ENCODE results near the gene MAML3. TPM values are rescaled to one million over a fixed set of nuclear protein-coding genes. Genes with fewer than 3 reads are reported as not detected.

MAML3 gene
- total and polyA plus RNA-seq, 8 donors, result 1.7 to 20.3 (median 8.4) TPM

DNA sequence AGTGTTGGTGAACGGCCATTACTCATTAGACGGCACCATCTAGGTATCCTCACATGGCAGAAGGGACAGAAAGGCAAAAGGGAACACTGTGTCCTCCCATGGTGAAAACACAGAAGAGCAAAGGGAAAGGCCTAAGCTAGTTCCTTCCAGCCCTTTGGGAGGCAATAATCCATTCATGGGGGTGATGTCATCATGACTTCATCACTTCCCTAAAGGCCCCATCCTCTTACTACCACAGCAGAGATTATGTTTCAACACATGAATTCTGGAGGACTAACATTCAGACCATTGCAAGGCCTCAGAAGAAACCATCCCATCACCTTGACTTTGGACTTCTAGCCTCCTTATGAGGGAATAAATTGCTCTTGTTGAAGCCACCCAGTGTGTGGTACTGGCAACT, 250.1 kb downstream of the MAML3 start:
- no peak for TF ChIP-seq POLR2AphosphoS5 (IDR thresholded peaks at IDR 0.05)
- no peak for TF ChIP-seq POLR2A (IDR thresholded peaks at IDR 0.05)
- TF ChIP-seq, protein P1, sequence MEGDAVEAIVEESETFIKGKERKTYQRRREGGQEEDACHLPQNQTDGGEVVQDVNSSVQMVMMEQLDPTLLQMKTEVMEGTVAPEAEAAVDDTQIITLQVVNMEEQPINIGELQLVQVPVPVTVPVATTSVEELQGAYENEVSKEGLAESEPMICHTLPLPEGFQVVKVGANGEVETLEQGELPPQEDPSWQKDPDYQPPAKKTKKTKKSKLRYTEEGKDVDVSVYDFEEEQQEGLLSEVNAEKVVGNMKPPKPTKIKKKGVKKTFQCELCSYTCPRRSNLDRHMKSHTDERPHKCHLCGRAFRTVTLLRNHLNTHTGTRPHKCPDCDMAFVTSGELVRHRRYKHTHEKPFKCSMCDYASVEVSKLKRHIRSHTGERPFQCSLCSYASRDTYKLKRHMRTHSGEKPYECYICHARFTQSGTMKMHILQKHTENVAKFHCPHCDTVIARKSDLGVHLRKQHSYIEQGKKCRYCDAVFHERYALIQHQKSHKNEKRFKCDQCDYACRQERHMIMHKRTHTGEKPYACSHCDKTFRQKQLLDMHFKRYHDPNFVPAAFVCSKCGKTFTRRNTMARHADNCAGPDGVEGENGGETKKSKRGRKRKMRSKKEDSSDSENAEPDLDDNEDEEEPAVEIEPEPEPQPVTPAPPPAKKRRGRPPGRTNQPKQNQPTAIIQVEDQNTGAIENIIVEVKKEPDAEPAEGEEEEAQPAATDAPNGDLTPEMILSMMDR (IDR thresholded peaks at IDR 0.05), result no peak
- no peak for TF ChIP-seq EP300 (IDR thresholded peaks at IDR 0.05)
- intact Hi-C loops (cut with DNase I; ENCODE audit: low total_unique reads), result no loop called here
- 92 to 100% (median 97%) methylated on average over 2 of the region's 2 CpGs for WGBS, 5 donors
- no peak overlapping the region for H3K27ac ChIP-seq
- H3K9me3 ChIP-seq, result no peaks in the 10 kb centered on the region
- no peak for DNase-seq
- no peak overlapping the region for H3K4me3 ChIP-seq
- H3K36me3 ChIP-seq, result no peaks in the 10 kb centered on the region
- H3K4me1 ChIP-seq, result peaks cover 5 to 48% (median 22%) of the 10 kb centered on the region in 4 donors
- no peaks in the 10 kb centered on the region for H3K27me3 ChIP-seq

DNA sequence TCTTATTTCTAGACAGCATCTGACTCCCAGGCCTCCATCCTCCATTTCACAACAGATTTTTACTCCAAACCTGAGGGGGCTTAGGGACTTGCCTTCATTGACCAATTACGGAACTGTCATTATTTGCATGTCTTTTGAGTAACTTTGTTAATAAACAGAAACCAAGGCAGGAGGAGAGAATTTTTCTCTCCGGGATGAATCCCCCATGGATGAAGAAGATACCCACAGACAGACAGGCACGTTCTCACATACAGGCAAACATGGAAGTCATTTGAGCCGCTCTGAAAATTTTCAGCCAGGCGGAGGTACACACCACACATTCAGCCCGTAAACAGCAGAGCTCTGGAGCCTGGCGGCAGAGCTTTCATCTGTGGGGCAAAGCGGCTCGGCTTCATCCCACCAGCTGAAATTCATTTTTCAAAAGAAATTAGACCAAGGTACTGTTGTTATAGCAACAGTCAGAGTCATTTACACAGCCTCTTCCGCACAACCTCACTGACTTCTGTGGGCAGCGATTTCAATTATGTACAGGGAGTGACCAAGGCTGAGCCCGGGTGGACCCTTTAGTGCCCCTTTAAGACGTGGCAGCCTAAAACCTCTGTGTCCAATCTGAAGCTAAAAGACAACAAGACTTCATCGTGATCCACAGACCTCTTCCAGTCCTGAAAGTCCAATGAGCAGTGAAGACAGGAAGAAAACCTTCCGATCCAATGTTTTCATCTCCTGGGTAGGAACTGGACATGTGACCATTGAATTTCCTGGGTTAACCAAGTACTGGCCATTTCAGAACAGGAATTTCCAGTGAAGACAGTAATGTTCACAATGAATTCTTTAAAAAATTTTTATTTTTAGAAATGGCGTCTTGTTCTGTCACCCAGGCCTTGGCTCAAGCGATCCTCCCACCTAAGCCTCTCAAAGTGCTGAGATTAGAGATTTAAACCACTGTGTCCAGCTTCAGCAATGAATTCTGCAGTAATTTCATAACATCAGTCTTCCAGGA, 251.4 kb downstream of the MAML3 start:
- WGBS, 5 donors, result 36 to 82% (median 58%) methylated on average over 16 to 17 of the region's 17 CpGs
- intact Hi-C loops (cut with DNase I; ENCODE audit: low total_unique reads), result no loop called here
- H3K4me1 ChIP-seq, result peaks cover 3 to 37% (median 17%) of the 10 kb centered on the region in 4 donors
- peak overlapping the region; percentile 35 to 68 (median 59) for H3K27ac ChIP-seq
- TF ChIP-seq POLR2AphosphoS5 (IDR thresholded peaks at IDR 0.05) (no peak), EP300 (IDR thresholded peaks at IDR 0.05) (no peak), POLR2A (IDR thresholded peaks at IDR 0.05) (no peak)
- TF ChIP-seq, protein P1 (IDR thresholded peaks at IDR 0.05), result no peak
- H3K9me3 ChIP-seq, result no peaks in the 10 kb centered on the region
- DNase-seq, result peak in 1 of 2 donors; percentile 72
- H3K4me3 ChIP-seq, result peak overlapping the region; percentile 24 to 46 (median 36)
- H3K27me3 ChIP-seq, result no peaks in the 10 kb centered on the region
- H3K36me3 ChIP-seq, result no peaks in the 10 kb centered on the region

DNA sequence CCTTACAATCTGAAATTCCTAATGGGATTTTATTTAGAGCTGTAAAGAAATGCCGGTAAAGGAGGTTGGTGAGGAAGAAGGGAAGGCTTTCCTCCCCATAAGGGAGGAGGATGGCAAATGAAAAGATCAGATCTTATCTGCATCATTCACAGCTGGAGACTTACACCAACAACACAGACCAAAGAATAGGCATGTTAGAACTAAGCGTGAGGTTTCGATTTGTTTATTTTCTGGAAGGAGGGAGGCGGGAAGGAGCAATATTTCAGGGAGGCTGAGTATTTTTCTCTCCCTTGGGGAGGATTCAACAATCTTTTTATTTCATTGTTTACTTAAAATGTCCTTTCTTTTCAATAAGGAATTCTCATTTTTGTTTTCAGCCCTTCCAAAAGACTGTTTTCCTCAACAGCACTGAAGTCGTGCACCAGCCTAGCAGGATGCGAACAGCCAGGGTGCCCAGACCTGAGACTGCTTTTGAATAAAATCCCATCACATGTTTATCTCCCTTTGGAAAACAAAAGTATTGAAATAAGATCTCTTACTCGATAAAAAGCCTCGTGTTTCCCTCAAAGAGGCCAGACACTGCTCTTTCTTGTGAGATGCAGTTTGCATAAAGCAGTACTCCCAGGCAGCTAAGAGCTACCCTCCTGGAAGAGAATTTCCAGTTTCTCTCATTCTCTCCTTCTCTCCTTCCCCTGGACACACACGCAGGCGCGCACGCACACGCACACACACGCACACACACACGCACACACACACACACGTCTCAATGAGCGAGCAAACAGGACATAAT, 252.3 kb downstream of the MAML3 start:
- Histone ChIP-seq H3K4me3 (peak overlapping the region; percentile 24 to 46 (median 36)), H3K36me3 (no peaks in the 10 kb centered on the region), H3K27ac (peak overlapping the region; percentile 35 to 68 (median 59)), H3K4me1 (peaks cover 0 to 28% (median 12%) of the 10 kb centered on the region in 4 donors), H3K9me3 (no peaks in the 10 kb centered on the region), H3K27me3 (no peaks in the 10 kb centered on the region)
- intact Hi-C loops (cut with DNase I; ENCODE audit: low total_unique reads), result no loop called here
- no peak for TF ChIP-seq EP300 (IDR thresholded peaks at IDR 0.05)
- WGBS, 5 donors, result 12 to 47% (median 22%) methylated on average over 17 of the region's 17 CpGs
- DNase-seq, result peak in 1 of 2 donors; percentile 69

DNA sequence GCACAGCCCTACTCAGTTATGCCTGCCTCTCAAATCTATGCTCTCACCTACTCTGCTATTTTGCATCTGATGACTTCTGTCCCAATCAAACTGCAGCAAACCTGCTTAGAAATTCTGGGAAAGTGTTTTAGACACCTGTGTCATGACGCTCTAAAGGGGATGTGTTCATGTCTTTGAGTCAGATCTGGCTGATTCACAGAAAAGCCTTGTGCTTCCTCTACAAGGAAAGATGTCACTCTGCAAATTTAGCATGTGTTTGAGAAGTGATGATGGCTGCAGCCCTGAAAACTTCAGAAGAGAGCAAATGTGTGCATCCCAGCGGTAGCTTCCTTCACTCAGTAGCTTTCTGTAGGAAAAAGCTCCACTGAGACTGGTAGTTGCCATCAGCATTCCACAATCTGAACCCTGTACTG, 253.0 kb downstream of the MAML3 start:
- DNase-seq, result no peak
- 71 to 89% (median 82%) methylated on average over 2 of the region's 2 CpGs for WGBS, 5 donors
- Histone ChIP-seq H3K27ac (peak overlapping the region in 4 of 5 donors; percentile 35 to 68 (median 55)), H3K4me3 (no peak overlapping the region), H3K27me3 (no peaks in the 10 kb centered on the region), H3K36me3 (no peaks in the 10 kb centered on the region), H3K4me1 (peaks cover 0 to 23% (median 11%) of the 10 kb centered on the region in 4 donors), H3K9me3 (no peaks in the 10 kb centered on the region)
- intact Hi-C loops (cut with DNase I; ENCODE audit: low total_unique reads), result no loop called here
- TF ChIP-seq, protein P1 (IDR thresholded peaks at IDR 0.05), result no peak
- no peak for TF ChIP-seq POLR2A (IDR thresholded peaks at IDR 0.05)
- no peak for TF ChIP-seq POLR2AphosphoS5 (IDR thresholded peaks at IDR 0.05)
- no peak for TF ChIP-seq EP300 (IDR thresholded peaks at IDR 0.05)
